B cell (primary cell): ENCODE data around the gene IL31RA. TPM values are rescaled to one million over a fixed set of nuclear protein-coding genes. Genes with fewer than 3 reads are reported as not detected.

Source experiments
- ATAC-seq: fragments of 200-7000 bp; cut with Tn5 transposase; one replicate; pipeline ENCODE4 v1.10.0; 2021; ENCODE audit warnings: low read depth, mild to moderate bottlenecking, moderate number of reproducible peaks, moderate library complexity
- CTCF ChIA-PET: fragments of 350-600 bp; sonication (Branson Sonifier 250); formaldehyde crosslinking; loops from one replicate; lab custom pipeline; 2021; ENCODE audit warnings: antibody characterized with exemption, inconsistent platforms; lab: Charles Lee
- POLR2A ChIA-PET: fragments of 350-600 bp; sonication (Branson Sonifier 250); formaldehyde crosslinking; loops from one replicate; lab custom pipeline; 2021; ENCODE audit warnings: antibody characterized with exemption; lab: Charles Lee
- DNase-seq: peaks from one replicate; pipeline ENCODE4 v3.0.0; 2013
- H2AFZ ChIP-seq: 2 replicates; pipeline ENCODE4 v1.6.1; 2012; ENCODE audit warnings: mild to moderate bottlenecking, low read depth, low read length; ENCODE audit not compliant: insufficient read depth, poor library complexity, severe bottlenecking
- H3K27ac ChIP-seq, 2 donors: 1 replicate in 1 of 2; 2 replicates in 1 of 2; pipeline ENCODE4 v1.5.1; 2012 to 2013; ENCODE audit warnings: low read length in 2 of 2, mild to moderate bottlenecking in 2 of 2, moderate library complexity in 1 of 2
- H3K27me3 ChIP-seq, 4 experiments: fragments of 200-600 bp in 1 of 4; sonication (generic) in 1 of 4; replicated peaks in 1 of 4; 1 replicate in 2 of 4; 2 replicates in 2 of 4; pipeline versions ENCODE4 v1.6.1 to v1.7.0; 2013 to 2016; ENCODE audit warnings: low read length in 3 of 4, mild to moderate bottlenecking in 2 of 4, mixed read lengths in 1 of 4, moderate library complexity in 1 of 4; ENCODE audit not compliant: insufficient read depth in 4 of 4, control insufficient read depth in 3 of 4; ENCODE audit errors: control extremely low read depth in 1 of 4
- H3K36me3 ChIP-seq, 2 experiments: replicated peaks in 1 of 2; 1 replicate in 1 of 2; 2 replicates in 1 of 2; pipeline versions ENCODE4 v1.6.1 to v1.7.1; 2013; ENCODE audit warnings: low read length in 1 of 2; ENCODE audit not compliant: insufficient read depth in 2 of 2, control insufficient read depth in 1 of 2; ENCODE audit errors: control extremely low read depth in 1 of 2, extremely low read depth in 1 of 2
- H3K4me1 ChIP-seq, 2 donors: fragments of 200-600 bp in 1 of 2; sonication (generic) in 1 of 2; 1 replicate in 1 of 2; 2 replicates in 1 of 2; pipeline versions ENCODE4 v1.5.1 to v1.6.1; 2013 to 2017; ENCODE audit warnings: low read length in 2 of 2; ENCODE audit not compliant: control insufficient read depth in 2 of 2, insufficient read depth in 2 of 2
- H3K4me2 ChIP-seq: replicated peaks from 2 replicates; pipeline ENCODE3; 2012; ENCODE audit warnings: mild to moderate bottlenecking, low read depth, low read length; ENCODE audit not compliant: poor library complexity, severe bottlenecking
- H3K4me3 ChIP-seq, 5 experiments: fragments of 200-600 bp in 1 of 5; sonication (generic) in 1 of 5; 1 replicate in 3 of 5; 2 replicates in 2 of 5; pipeline versions ENCODE4 v1.5.1 to v1.7.0; 2011 to 2016; ENCODE audit warnings: low read length in 4 of 5, mild to moderate bottlenecking in 4 of 5, low read depth in 2 of 5, control low read depth in 1 of 5, moderate library complexity in 1 of 5; ENCODE audit not compliant: insufficient read depth in 1 of 5; ENCODE audit errors: control extremely low read depth in 1 of 5, extremely low read depth in 1 of 5
- H3K79me2 ChIP-seq: fragments of 200-600 bp; sonication (generic); one replicate; pipeline ENCODE4 v1.6.0; 2016; ENCODE audit warnings: low read length; ENCODE audit not compliant: control insufficient read depth, insufficient read depth
- H3K9ac ChIP-seq: fragments of 200-600 bp; sonication (generic); 2 replicates; pipeline ENCODE4 v1.6.1; 2017; ENCODE audit warnings: mild to moderate bottlenecking, low read length, moderate library complexity
- H3K9me3 ChIP-seq, 3 donors: one replicate each; pipeline versions ENCODE4 v1.6.1 to v1.7.1; 2013; ENCODE audit warnings: low read length in 2 of 3; ENCODE audit not compliant: control insufficient read depth in 2 of 3, insufficient read depth in 1 of 3; ENCODE audit errors: control extremely low read depth in 1 of 3
- H4K20me1 ChIP-seq: 2 replicates; pipeline ENCODE4 v1.6.0; 2012; ENCODE audit warnings: mild to moderate bottlenecking, low read length; ENCODE audit not compliant: insufficient read depth, control insufficient read depth, poor library complexity, severe bottlenecking
- H3K27ac Mint-ChIP-seq: one replicate; pipeline ENCODE4 v1.8.0; 2021; ENCODE audit warnings: mixed read lengths
- H3K27me3 Mint-ChIP-seq: one replicate; pipeline ENCODE4 v1.8.0; 2021; ENCODE audit warnings: mixed read lengths
- H3K4me1 Mint-ChIP-seq: one replicate; pipeline ENCODE4 v1.8.0; 2021; ENCODE audit warnings: mixed read lengths
- H3K4me3 Mint-ChIP-seq: one replicate; pipeline ENCODE4 v1.8.0; 2021; ENCODE audit warnings: mixed read lengths
- H3K9me3 Mint-ChIP-seq: one replicate; pipeline ENCODE4 v1.8.0; 2022; ENCODE audit warnings: mixed read lengths; ENCODE audit not compliant: insufficient read depth
- EZH2 ChIP-seq: IDR thresholded peaks from 2 replicates; pipeline ENCODE4 v1.6.1; 2012; ENCODE audit warnings: borderline replicate concordance, low read depth, mild to moderate bottlenecking, moderate library complexity, low read length; ENCODE audit not compliant: insufficient read depth, poor library complexity, severe bottlenecking
- WGBS: methylation state at CpG from one replicate; pipeline ENCODE4 v1.1.5; 2013; ENCODE audit warnings: missing lambda C conversion rate; ENCODE audit not compliant: insufficient coverage; 5-methylcytosine and 5-hydroxymethylcytosine counted together
- intact Hi-C: fragments of 100-400 bp; cut with micrococcal nuclease; formaldehyde crosslinking; loops from one replicate; pipeline ENCODE4 v1.10.0; 2022
- polyA plus RNA-seq: library from polyadenylated mRNA; depleted of rRNA; stranded (reverse); fragments of >200 nt; gene quantifications from 2 replicates; pipeline ENCODE4 v1.2.3, GENCODE V29; 2012
- total RNA-seq, 2 donors: library from RNA; stranded (reverse); fragments of 120-200 nt in 1 of 2; gene quantifications; 1 replicate in 1 of 2; 2 replicates in 1 of 2; pipeline versions ENCODE4 v1.2.3 to v1.2.4, GENCODE V29; 2013 to 2022
- TF ChIP-seq, protein P1 (sequence below): fragments of 200-600 bp; IDR thresholded peaks from one replicate; pipeline ENCODE4 v1.8.0; 2022; ENCODE audit warnings: antibody characterized with exemption, mild to moderate bottlenecking

Gene IL31RA
- total and polyA plus RNA-seq, 2 donors (not counting 1 experiment from before 2014, with no cell fraction given) = not detected

DNA sequence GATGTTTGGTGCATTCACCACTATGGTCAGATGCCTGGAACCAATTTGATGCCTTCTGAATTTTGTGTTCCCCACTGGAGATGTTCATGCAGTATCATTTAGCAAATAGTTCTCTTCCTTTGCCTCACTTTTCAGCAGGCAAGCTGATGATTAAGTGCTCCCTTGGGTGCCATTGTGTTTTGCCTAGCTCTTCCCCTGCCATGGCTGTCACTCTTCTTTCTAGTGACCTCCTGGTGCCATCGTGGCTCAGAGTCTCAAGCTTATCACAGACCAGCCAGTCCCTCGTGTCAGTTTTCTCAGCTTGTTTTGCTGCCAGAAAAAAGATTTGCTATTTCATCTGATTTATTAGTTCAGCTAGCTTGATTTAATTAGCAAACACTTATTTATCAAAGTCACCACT lies 41.3 kb downstream of the IL31RA start:
- peaks cover 6% of the 10 kb centered on the region for H3K27me3 Mint-ChIP-seq
- no peaks in the 10 kb centered on the region for H3K79me2 ChIP-seq
- no peak overlapping the region for H2AFZ ChIP-seq
- no peaks in the 10 kb centered on the region for H4K20me1 ChIP-seq
- WGBS = 85% methylated on average over 2 of the region's 2 CpGs
- intact Hi-C loops = no loop called here
- no peaks in the 10 kb centered on the region for H3K36me3 ChIP-seq
- no peak overlapping the region for H3K4me3 Mint-ChIP-seq
- peaks cover 0 to 2% (median 0%) of the 10 kb centered on the region in 3 donors for H3K9me3 ChIP-seq
- CTCF ChIA-PET = no interaction called here
- no peak overlapping the region for H3K4me2 ChIP-seq
- DNase-seq (no peak), ATAC-seq (no peak)
- no peaks in the 10 kb centered on the region for H3K9me3 Mint-ChIP-seq
- no peaks in the 10 kb centered on the region for H3K4me1 ChIP-seq
- TF ChIP-seq EZH2 = no peak
- TF ChIP-seq, protein P1, sequence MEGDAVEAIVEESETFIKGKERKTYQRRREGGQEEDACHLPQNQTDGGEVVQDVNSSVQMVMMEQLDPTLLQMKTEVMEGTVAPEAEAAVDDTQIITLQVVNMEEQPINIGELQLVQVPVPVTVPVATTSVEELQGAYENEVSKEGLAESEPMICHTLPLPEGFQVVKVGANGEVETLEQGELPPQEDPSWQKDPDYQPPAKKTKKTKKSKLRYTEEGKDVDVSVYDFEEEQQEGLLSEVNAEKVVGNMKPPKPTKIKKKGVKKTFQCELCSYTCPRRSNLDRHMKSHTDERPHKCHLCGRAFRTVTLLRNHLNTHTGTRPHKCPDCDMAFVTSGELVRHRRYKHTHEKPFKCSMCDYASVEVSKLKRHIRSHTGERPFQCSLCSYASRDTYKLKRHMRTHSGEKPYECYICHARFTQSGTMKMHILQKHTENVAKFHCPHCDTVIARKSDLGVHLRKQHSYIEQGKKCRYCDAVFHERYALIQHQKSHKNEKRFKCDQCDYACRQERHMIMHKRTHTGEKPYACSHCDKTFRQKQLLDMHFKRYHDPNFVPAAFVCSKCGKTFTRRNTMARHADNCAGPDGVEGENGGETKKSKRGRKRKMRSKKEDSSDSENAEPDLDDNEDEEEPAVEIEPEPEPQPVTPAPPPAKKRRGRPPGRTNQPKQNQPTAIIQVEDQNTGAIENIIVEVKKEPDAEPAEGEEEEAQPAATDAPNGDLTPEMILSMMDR = no peak
- H3K4me3 ChIP-seq = no peak overlapping the region
- H3K9ac ChIP-seq = no peak overlapping the region
- H3K27me3 ChIP-seq = peaks cover 0 to 5% (median under 1%) of the 10 kb centered on the region in 4 experiments
- H3K27ac Mint-ChIP-seq = no peak overlapping the region
- no peaks in the 10 kb centered on the region for H3K4me1 Mint-ChIP-seq
- POLR2A ChIA-PET = no interaction called here
- no peak overlapping the region for H3K27ac ChIP-seq

DNA sequence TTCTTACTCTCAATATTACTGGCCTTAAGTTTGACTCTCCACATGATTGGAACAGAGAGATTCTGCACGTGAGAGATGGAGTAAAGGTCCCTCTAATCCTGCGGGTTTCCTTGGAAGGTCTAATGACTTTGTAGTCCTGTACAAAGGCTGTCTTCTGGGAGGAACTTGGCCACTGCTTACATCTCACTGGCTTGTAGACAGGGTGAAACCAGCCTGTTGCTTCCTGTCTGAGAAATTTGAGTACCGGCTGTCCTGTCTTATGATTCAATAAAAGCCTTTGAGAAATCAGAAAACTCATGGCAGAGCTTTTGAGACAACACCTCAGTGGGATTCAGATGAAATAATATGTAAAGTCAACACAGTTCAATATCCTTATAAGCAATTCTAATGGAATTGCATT lies 43.0 kb downstream of the IL31RA start:
- H3K27ac ChIP-seq = no peak overlapping the region
- H3K36me3 ChIP-seq = no peaks in the 10 kb centered on the region
- no peak for ATAC-seq
- CTCF ChIA-PET = interaction anchor here (0.6 kb wide), 1 partner anchor 1447 kb away, joined by 3 read pairs; no protein-coding TSS in a partner anchor
- intact Hi-C loops = no loop called here
- Mint-ChIP-seq H3K27ac (no peak overlapping the region), H3K9me3 (no peaks in the 10 kb centered on the region), H3K27me3 (peaks cover 10% of the 10 kb centered on the region), H3K4me1 (no peaks in the 10 kb centered on the region), H3K4me3 (no peak overlapping the region)
- no peaks in the 10 kb centered on the region for H3K79me2 ChIP-seq
- H2AFZ ChIP-seq = no peak overlapping the region
- 75% methylated on average over 3 of the region's 3 CpGs for WGBS
- H3K9me3 ChIP-seq = peaks cover 0 to 2% (median 0%) of the 10 kb centered on the region in 3 donors
- no peak for DNase-seq
- no peaks in the 10 kb centered on the region for H4K20me1 ChIP-seq
- POLR2A ChIA-PET = no interaction called here
- H3K4me3 ChIP-seq = no peak overlapping the region
- H3K9ac ChIP-seq = no peak overlapping the region
- H3K4me1 ChIP-seq = no peaks in the 10 kb centered on the region
- peaks cover 0 to 5% (median 3%) of the 10 kb centered on the region in 4 experiments for H3K27me3 ChIP-seq
- H3K4me2 ChIP-seq = no peak overlapping the region
- TF ChIP-seq EZH2 = no peak
- TF ChIP-seq, protein P1 = no peak
